ENCODE results near the gene ADSS1. TPM values are rescaled to one million over a fixed set of nuclear protein-coding genes. Genes with fewer than 3 reads are reported as not detected.

ADSS1 gene
- total RNA-seq, 1 experiment from 2014 or later = 0.84 TPM

- DNase-seq (ENCODE audit: low read depth) = no peak
Measured at GRCh38 chr14:104781271-104782077, 57.4 kb downstream of the ADSS1 start.

GRCh38 chr14:104782086-104782807 is 58.2 kb downstream of the ADSS1 start:
- no peak for DNase-seq (ENCODE audit: low read depth)

- DNase-seq (ENCODE audit: low read depth) = no peak
Measured at GRCh38 chr14:104782808-104783139, 58.7 kb downstream of the ADSS1 start.

GRCh38 chr14:104783484-104784217 is 59.6 kb downstream of the ADSS1 start:
- DNase-seq (ENCODE audit: low read depth) = no peak

GRCh38 chr14:104784218-104784568 is 60.2 kb downstream of the ADSS1 start:
- no peak for DNase-seq (ENCODE audit: low read depth)

- no peak for DNase-seq (ENCODE audit: low read depth)
Measured at GRCh38 chr14:104784846-104785707, 61.0 kb downstream of the ADSS1 start.

GRCh38 chr14:104785708-104786080 is 61.7 kb downstream of the ADSS1 start:
- DNase-seq (ENCODE audit: low read depth) = no peak

GRCh38 chr14:104786091-104786586 is 62.1 kb downstream of the ADSS1 start:
- DNase-seq (ENCODE audit: low read depth) = no peak

GRCh38 chr14:104786726-104787675 is 63.0 kb downstream of the ADSS1 start:
- no peak for DNase-seq (ENCODE audit: low read depth)

GRCh38 chr14:104787736-104788135 is 63.7 kb downstream of the ADSS1 start:
- DNase-seq (ENCODE audit: low read depth) = no peak

- DNase-seq (ENCODE audit: low read depth) = no peak
Measured at GRCh38 chr14:104788161-104788818, 64.3 kb downstream of the ADSS1 start.

- no peak for DNase-seq (ENCODE audit: low read depth)
Measured at GRCh38 chr14:104788873-104789663, 65.0 kb downstream of the ADSS1 start.

- no peak for DNase-seq (ENCODE audit: low read depth)
Measured at GRCh38 chr14:104789752-104790743, 66.0 kb downstream of the ADSS1 start.

GRCh38 chr14:104791425-104791824 is 67.4 kb downstream of the ADSS1 start:
- DNase-seq (ENCODE audit: low read depth) = no peak

- DNase-seq (ENCODE audit: low read depth) = no peak
Measured at GRCh38 chr14:104792101-104792884, 68.3 kb downstream of the ADSS1 start.

- no peak for DNase-seq (ENCODE audit: low read depth)
Measured at GRCh38 chr14:104792945-104793702, 69.1 kb downstream of the ADSS1 start.

GRCh38 chr14:104793703-104793959 is 69.6 kb downstream of the ADSS1 start:
- DNase-seq (ENCODE audit: low read depth) = no peak
